ENCODE measurements around the gene DBI.
"Not testable (repeated sequence)": the region's sequence is repeated elsewhere in the genome, so short reads cannot be mapped to it uniquely, and the experiment has no call there.

Gene DBI

DNA sequence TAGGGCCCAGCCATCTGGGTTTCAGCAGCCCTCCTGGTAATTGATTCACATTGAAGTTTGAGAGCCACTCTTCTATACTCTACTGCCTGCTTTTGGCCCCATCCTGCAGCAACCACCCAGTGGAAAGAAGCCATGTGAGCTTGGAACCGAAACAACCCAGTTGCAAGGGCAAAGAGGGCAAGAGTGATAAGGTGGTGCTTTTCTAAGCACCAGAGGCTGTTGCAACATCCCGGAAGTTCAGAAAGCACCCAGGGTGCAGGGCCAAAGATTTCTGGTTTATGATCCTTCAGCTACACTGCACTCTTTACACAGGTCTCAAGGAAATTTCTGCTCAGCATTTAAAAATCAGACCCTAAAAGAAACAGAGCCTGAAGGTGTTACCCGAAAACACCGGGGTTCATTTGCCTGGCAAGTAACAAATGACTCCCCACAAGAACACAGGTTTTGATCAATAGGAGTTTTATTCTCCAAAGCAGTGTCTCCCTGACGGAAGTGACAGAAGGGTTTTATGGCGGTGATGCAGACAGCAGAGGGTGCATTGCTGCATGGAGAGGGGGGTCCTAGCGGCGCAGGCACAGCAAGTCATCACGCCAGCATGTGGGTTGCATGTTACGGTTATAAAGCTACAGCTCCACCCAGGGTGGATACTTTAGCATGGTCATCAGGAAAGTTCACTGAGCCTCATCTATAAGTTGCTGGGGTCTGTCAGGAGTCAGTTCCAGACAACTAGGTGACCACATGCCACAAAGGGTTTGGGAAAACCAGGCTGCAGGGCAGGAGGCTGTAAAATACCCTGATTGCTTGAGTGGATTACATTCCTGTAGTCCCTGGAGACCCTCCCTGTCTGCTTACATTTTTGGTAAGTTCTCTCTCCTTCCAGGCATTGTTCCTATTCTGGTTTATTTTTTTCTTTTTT is 36.1 kb downstream of the DBI start:
- WGBS, result 95% methylated on average over 10 of the region's 10 CpGs
- H3K27ac ChIP-seq (ENCODE audit: low read depth, low read length), result no peak overlapping the region
- H3K4me3 ChIP-seq (ENCODE audit: low read length), result no peak overlapping the region
- H3K27me3 ChIP-seq (ENCODE audit: insufficient read depth, low read length), result no peaks in the 10 kb centered on the region
- H3K36me3 ChIP-seq (ENCODE audit: insufficient read depth, low read length), result no peaks in the 10 kb centered on the region
- no peak overlapping the region for H3K9ac ChIP-seq (ENCODE audit: low read depth, low read length)
- 0 out of 2 replicates have a peak, but pooled peaks cover 1% of the 10 kb centered on the region for H3K4me1 ChIP-seq (ENCODE audit: insufficient read depth, low read length)
- H3K9me3 ChIP-seq (ENCODE audit: insufficient read depth, low read depth, low read length), result no peaks in the 10 kb centered on the region

DNA sequence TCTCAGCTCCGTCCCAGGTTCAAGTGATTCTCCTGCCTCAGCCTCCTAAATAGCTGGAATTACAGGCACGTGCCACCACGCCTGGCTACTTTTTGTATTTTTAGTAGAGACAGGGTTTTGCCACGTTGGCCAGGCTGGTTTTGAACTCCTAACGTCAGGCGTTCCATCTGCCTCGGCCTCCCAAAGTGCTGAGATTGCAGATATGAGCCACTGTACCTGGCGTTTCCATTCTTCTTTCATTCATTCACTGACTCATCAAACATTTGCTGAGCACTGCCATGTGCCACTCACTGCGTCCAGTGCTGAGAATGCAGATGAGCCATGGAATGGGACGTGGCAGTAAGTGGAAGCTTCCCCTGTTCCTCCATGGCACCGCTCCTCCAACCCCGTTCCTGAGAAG is 36.8 kb downstream of the DBI start:
- H3K9me3 ChIP-seq (ENCODE audit: insufficient read depth, low read depth, low read length); H3K27me3 ChIP-seq (ENCODE audit: insufficient read depth, low read length); H3K4me1 ChIP-seq (ENCODE audit: insufficient read depth, low read length); H3K36me3 ChIP-seq (ENCODE audit: insufficient read depth, low read length); H3K4me3 ChIP-seq (ENCODE audit: low read length); H3K27ac ChIP-seq (ENCODE audit: low read depth, low read length); H3K9ac ChIP-seq (ENCODE audit: low read depth, low read length): not testable (repeated sequence)
- WGBS, result 92% methylated on average over 12 of the region's 12 CpGs

DNA sequence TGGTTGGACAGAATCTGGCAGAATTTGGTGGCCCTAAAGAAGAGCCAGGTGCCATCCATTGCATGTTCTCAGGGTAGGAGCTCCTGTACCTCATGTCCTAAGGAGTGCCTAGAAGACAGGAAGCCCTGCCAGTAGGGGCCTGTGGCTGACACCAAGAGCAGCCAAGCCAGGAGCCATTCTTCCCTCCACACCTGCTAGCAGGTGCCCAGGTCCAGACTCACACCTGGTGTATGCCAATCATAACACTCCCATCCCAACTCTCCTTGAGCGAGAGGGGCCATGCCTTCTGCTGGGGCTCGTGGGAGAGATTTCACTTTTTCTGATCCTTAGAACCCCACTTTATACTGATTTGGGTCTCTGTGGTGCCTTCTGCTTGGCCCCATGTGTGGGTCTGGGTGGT is 38.4 kb downstream of the DBI start:
- Histone ChIP-seq H3K36me3 (ENCODE audit: insufficient read depth, low read length) (no peaks in the 10 kb centered on the region), H3K4me1 (ENCODE audit: insufficient read depth, low read length) (0 out of 2 replicates have a peak, but pooled peaks cover 5% of the 10 kb centered on the region), H3K27ac (ENCODE audit: low read depth, low read length) (no peak overlapping the region), H3K4me3 (ENCODE audit: low read length) (no peak overlapping the region), H3K9ac (ENCODE audit: low read depth, low read length) (no peak overlapping the region), H3K9me3 (ENCODE audit: insufficient read depth, low read depth, low read length) (no peaks in the 10 kb centered on the region), H3K27me3 (ENCODE audit: insufficient read depth, low read length) (no peaks in the 10 kb centered on the region)
- 89% methylated on average over 2 of the region's 2 CpGs for WGBS

DNA sequence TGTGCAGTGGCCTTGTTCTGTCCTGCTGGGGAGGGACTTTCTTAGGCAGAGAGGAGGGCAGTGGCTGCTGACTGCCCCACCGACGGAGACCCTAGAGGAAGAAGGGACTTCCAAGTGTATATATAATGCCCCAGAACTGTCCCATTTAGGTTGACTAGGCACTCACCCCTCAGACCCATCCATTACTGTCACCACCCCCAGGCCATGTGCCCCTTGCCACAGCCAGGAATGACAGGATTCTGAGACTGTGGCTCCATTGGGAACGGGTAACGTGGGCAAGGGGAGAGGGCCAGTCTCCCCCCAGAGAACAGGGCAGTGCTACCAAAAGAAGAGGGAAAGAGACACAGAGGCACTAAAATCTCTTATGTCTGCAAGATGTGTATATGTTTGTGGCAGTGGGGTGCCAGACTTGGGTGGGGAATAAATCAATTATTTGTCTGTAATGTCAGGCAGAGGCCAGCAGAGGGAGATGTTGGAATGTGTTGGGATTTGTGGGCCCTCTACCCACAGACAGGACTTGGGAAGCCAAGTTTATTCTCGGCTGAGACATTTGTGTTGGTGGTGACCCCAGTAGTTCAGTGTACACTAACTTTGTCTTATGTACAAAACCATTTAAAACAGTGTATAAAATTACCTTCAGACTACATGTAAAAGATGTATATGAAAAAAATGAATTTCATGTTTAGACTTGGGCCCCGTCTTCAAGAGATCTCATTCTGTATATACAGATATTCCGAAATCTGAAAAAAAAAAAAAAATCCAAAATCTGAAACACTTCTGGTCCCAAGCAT is 40.8 kb downstream of the DBI start:
- Histone ChIP-seq H3K27me3 (ENCODE audit: insufficient read depth, low read length) (no peaks in the 10 kb centered on the region), H3K9me3 (ENCODE audit: insufficient read depth, low read depth, low read length) (no peaks in the 10 kb centered on the region), H3K36me3 (ENCODE audit: insufficient read depth, low read length) (no peaks in the 10 kb centered on the region), H3K4me3 (ENCODE audit: low read length) (no peak overlapping the region), H3K9ac (ENCODE audit: low read depth, low read length) (no peak overlapping the region), H3K4me1 (ENCODE audit: insufficient read depth, low read length) (0 out of 2 replicates have a peak, but pooled peaks cover 5% of the 10 kb centered on the region), H3K27ac (ENCODE audit: low read depth, low read length) (no peak overlapping the region)
- 69% methylated on average over 6 of the region's 7 CpGs for WGBS

DNA sequence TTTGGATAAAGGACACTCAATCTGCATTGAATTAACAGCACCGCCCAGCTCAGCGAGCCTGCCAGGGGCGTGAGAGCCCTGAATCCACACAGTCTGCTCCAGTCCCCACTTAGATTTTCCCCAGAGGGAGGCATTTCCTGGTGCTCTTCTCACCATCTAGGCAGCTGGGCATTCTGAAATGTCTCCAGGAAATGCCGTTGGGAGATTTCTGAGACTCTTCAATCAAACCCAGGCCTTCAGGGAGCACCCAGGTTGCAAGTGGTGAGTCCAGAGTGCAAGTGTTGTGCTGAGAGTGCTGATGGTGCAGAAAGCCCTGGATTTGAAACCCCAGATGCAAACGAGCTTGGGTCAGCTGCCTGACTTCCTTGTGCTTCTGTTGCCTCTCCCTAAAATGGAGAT is 41.4 kb downstream of the DBI start:
- no peak overlapping the region for H3K9ac ChIP-seq (ENCODE audit: low read depth, low read length)
- WGBS, result 46% methylated on average over 5 of the region's 5 CpGs

DNA sequence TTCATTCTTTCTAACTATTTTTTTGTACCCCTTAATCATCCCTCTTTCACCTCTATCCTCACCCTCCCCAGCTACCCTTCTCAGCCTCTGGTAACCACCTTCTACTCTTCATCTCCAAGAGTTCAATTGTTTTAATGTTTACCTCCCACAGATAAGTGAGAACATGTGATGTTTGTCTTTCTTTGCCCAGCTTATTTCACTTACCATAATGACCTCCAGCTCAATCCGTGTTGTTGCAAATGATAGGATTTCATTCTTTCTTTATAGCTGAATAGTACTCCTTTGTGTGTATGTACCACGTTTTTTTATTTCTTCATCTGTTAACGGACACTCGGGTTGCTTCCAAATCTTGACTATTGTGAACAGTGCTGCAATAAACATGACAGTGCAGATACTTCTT is 42.7 kb downstream of the DBI start:
- Histone ChIP-seq H3K4me3 (ENCODE audit: low read length) (no peak overlapping the region), H3K4me1 (ENCODE audit: insufficient read depth, low read length) (0 out of 2 replicates have a peak, but pooled peaks cover 5% of the 10 kb centered on the region), H3K36me3 (ENCODE audit: insufficient read depth, low read length) (no peaks in the 10 kb centered on the region), H3K27me3 (ENCODE audit: insufficient read depth, low read length) (no peaks in the 10 kb centered on the region), H3K9ac (ENCODE audit: low read depth, low read length) (no peak overlapping the region), H3K27ac (ENCODE audit: low read depth, low read length) (no peak overlapping the region), H3K9me3 (ENCODE audit: insufficient read depth, low read depth, low read length) (0 out of 2 replicates have a peak, but pooled peaks cover under 1% of the 10 kb centered on the region)
- WGBS, result 92% methylated on average over 3 of the region's 4 CpGs

More for the DNA sequence above, 41.4 kb downstream of the DBI start:
- H3K4me3 ChIP-seq (ENCODE audit: low read length), result no peak overlapping the region
- no peak overlapping the region for H3K27ac ChIP-seq (ENCODE audit: low read depth, low read length)
- no peaks in the 10 kb centered on the region for H3K36me3 ChIP-seq (ENCODE audit: insufficient read depth, low read length)
- H3K27me3 ChIP-seq (ENCODE audit: insufficient read depth, low read length), result no peaks in the 10 kb centered on the region
- 0 out of 2 replicates have a peak, but pooled peaks cover 5% of the 10 kb centered on the region for H3K4me1 ChIP-seq (ENCODE audit: insufficient read depth, low read length)
- no peaks in the 10 kb centered on the region for H3K9me3 ChIP-seq (ENCODE audit: insufficient read depth, low read depth, low read length)

DNA sequence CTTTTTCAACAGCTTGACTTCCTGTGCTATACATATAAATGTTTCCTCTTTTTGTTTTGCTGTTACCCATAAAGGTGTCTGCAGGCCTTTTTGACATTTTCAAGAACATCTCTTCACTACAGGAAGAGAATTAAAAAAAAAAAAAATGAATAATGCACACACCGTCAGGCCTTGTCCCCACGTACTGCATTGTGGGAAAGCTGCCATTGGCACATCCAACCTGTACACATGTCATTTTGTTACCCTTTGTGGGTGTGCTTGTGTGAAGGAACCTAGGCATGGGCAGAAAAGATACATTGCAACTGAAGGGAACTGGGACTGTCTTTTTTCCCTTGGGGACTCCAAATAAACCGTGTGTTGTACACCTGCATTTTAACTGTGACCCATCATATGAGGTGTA is 48.1 kb downstream of the DBI start:
- H3K36me3 ChIP-seq (ENCODE audit: insufficient read depth, low read length), result no peaks in the 10 kb centered on the region
- H3K9me3 ChIP-seq (ENCODE audit: insufficient read depth, low read depth, low read length), result 0 out of 2 replicates have a peak, but pooled peaks cover 4% of the 10 kb centered on the region
- no peaks in the 10 kb centered on the region for H3K27me3 ChIP-seq (ENCODE audit: insufficient read depth, low read length)
- no peak overlapping the region for H3K27ac ChIP-seq (ENCODE audit: low read depth, low read length)
- H3K4me3 ChIP-seq (ENCODE audit: low read length), result no peak overlapping the region
- H3K9ac ChIP-seq (ENCODE audit: low read depth, low read length), result no peak overlapping the region
- no peaks in the 10 kb centered on the region for H3K4me1 ChIP-seq (ENCODE audit: insufficient read depth, low read length)
- WGBS, result 82% methylated on average over 3 of the region's 3 CpGs

DNA sequence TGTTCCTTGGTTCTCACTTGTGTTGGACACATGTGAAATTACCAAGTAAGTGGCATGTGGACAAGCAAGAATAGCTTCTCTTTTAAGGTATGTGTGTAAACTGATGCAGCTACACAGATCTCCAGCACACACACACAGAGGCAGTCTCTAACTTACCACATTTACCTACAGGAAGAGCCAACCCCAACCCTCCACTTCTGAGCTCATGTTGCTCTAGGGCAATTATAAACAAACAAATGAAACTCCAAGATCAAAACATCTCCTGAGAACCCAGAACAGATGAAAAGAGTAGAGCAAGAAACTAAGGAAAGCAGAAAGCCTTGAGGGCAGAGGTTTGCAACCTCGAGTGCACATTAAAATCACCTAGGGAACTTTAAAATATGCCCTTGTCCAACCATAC is 48.9 kb downstream of the DBI start:
- no peak overlapping the region for H3K27ac ChIP-seq (ENCODE audit: low read depth, low read length)
- H3K9me3 ChIP-seq (ENCODE audit: insufficient read depth, low read depth, low read length), result peaks cover 5% of the 10 kb centered on the region; the same call in 1 of the 2 replicates
- 100% methylated on average over 1 of the region's 1 CpG for WGBS
- H3K9ac ChIP-seq (ENCODE audit: low read depth, low read length), result no peak overlapping the region
- H3K36me3 ChIP-seq (ENCODE audit: insufficient read depth, low read length), result no peaks in the 10 kb centered on the region
- H3K27me3 ChIP-seq (ENCODE audit: insufficient read depth, low read length), result no peaks in the 10 kb centered on the region
- no peaks in the 10 kb centered on the region for H3K4me1 ChIP-seq (ENCODE audit: insufficient read depth, low read length)
- no peak overlapping the region for H3K4me3 ChIP-seq (ENCODE audit: low read length)

DNA sequence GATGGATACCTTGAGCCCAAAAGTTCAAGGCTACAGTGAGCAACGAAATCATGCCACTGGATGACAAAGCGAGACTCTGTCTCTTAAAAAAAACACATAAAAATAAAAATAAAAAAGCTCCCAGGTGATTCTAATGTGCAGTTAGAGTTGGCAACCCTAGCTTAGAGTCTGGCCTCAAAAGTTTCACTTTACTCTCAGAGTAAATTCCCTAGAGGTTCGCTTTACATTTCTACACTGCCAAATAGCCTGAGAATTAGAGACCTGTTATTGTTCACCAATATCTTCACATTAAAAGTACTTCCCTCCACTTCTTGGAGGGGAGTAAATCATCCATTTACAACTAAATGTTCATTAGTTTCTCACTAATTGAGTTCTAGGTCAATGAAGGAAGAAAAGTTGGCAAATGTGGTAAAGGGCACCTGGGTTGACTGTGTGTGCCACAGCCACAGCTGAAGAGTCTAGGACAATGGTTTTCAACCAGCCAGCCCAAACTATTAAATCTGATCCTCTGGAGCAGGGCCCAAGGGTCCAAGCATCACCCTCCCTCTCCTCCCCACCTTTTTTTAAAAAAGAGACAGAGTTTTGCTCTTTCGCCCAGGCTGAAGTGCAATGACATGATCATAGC is 49.6 kb downstream of the DBI start:
- Histone ChIP-seq H3K36me3 (ENCODE audit: insufficient read depth, low read length) (no peaks in the 10 kb centered on the region), H3K4me1 (ENCODE audit: insufficient read depth, low read length) (no peaks in the 10 kb centered on the region), H3K4me3 (ENCODE audit: low read length) (no peak overlapping the region), H3K27me3 (ENCODE audit: insufficient read depth, low read length) (no peaks in the 10 kb centered on the region), H3K27ac (ENCODE audit: low read depth, low read length) (no peak overlapping the region), H3K9me3 (ENCODE audit: insufficient read depth, low read depth, low read length) (peaks cover 12% of the 10 kb centered on the region), H3K9ac (ENCODE audit: low read depth, low read length) (no peak overlapping the region)
- 94% methylated on average over 3 of the region's 4 CpGs for WGBS

DNA sequence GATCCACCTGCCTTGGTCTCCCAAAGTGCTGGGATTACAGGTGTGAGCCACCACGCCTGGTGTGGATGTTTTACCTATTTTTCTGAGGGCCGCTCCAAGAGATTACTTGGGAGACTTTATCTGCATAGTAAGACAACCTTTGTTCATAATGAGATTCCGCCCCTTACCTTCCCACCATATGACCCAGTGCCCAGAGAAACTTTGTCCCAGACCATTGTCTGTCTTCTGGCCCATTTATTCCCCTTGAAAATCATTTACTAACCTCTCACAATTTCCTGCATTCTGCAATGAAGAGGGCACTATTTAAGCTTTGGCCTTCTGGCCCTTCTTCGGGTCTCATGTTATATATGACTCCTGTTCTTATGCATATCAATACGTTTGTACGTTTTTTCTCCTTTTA is 51.1 kb downstream of the DBI start:
- H3K9me3 ChIP-seq (ENCODE audit: insufficient read depth, low read depth, low read length), result peaks cover 19% of the 10 kb centered on the region
- H3K36me3 ChIP-seq (ENCODE audit: insufficient read depth, low read length), result no peaks in the 10 kb centered on the region
- H3K4me3 ChIP-seq (ENCODE audit: low read length), result no peak overlapping the region
- no peaks in the 10 kb centered on the region for H3K4me1 ChIP-seq (ENCODE audit: insufficient read depth, low read length)
- H3K9ac ChIP-seq (ENCODE audit: low read depth, low read length), result no peak overlapping the region
- no peaks in the 10 kb centered on the region for H3K27me3 ChIP-seq (ENCODE audit: insufficient read depth, low read length)
- no peak overlapping the region for H3K27ac ChIP-seq (ENCODE audit: low read depth, low read length)
- WGBS, result 97% methylated on average over 6 of the region's 6 CpGs

DNA sequence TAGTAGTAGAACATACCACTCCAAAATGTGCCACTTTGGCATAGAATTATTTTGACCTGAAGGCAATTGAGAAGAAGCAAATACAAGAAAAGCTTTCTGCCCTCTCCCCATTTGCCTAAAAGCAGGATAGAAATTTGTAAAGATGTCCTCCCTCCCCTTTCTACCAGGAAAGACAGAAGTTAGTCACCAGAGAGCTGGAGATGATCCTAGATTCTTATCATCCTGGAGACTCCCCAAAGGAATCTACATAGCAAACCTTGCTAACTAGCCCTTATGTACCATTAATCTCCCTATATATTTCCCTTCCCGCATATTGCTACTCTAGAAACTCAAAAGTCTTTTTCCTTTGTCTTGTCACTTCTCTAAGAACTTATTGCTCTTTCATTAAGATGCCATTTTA is 52.3 kb downstream of the DBI start:
- no peaks in the 10 kb centered on the region for H3K36me3 ChIP-seq (ENCODE audit: insufficient read depth, low read length)
- no peak overlapping the region for H3K9ac ChIP-seq (ENCODE audit: low read depth, low read length)
- 90% methylated on average over 1 of the region's 1 CpG for WGBS
- H3K27ac ChIP-seq (ENCODE audit: low read depth, low read length), result no peak overlapping the region
- H3K27me3 ChIP-seq (ENCODE audit: insufficient read depth, low read length), result no peaks in the 10 kb centered on the region
- no peak overlapping the region for H3K4me3 ChIP-seq (ENCODE audit: low read length)
- peaks cover 19% of the 10 kb centered on the region for H3K9me3 ChIP-seq (ENCODE audit: insufficient read depth, low read depth, low read length)
- H3K4me1 ChIP-seq (ENCODE audit: insufficient read depth, low read length), result no peaks in the 10 kb centered on the region

All from HUES64 (cell line).